Stimulated activated CD8-positive, alpha-beta memory T cell treated with anti-CD3 and anti-CD28 coated beads, Interleukin-7, amount 100 ng/mL, for 1 hour (primary cell): ENCODE measurements around the gene CD300A.
A peak's percentile ranks its signal among the peaks of the same experiment; 100 is the strongest.
"Not testable (repeated sequence)": the region's sequence is repeated elsewhere in the genome, so short reads cannot be mapped to it uniquely, and the experiment has no call there.

Experiments
- DNase-seq, 2 donors: peaks; one replicate each; pipeline ENCODE4 v3.0.0-alpha.2; 2020; ENCODE audit warnings: low read depth in 2 of 2

CD300A gene

GRCh38 chr17:74478420-74479100 is 12.1 kb downstream of the CD300A start:
- DNase-seq, result no peak

DNA sequence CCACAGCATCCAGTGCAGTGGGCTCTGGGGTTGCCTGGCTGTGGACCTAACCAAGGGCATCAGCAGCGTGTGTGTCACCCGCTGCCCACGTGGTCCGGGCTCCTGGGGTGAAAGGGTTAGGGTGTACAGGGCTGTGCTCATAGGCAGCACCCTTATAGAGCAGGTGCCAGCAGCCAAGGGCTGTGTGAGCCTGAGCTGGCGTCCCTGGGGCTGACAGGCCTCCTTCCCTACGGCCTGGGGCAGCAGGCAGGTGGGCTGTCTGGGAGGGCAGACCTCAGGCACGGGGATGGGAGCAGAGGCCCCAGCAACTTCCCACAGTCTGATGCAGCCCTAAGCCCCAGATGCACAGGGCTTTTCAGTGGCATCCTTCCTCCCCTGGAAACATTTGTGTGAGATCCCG is 13.9 kb downstream of the CD300A start:
- no peak for DNase-seq

GRCh38 chr17:74481621-74482020 is 15.2 kb downstream of the CD300A start:
- DNase-seq, result no peak

DNA sequence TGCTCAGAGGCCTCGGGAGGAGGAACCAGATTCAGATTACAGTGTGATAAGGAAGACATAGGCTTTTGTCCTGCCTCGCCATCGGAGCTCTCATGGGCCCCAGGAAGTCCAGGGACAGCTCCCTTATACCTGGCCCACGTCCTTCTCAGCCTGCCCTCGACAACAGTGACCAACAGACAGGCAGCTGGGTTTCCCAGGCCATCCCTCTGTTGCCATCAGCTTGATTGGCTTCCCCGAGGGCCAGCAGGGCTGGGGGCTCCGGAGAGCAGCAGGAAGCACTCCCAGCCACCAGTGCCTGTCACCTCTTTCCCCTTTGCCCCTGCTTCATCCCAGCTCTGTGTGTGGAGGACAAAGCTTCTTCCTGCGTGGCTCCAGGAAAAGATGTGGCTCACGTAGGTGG is 17.6 kb downstream of the CD300A start:
- no peak for DNase-seq

DNA sequence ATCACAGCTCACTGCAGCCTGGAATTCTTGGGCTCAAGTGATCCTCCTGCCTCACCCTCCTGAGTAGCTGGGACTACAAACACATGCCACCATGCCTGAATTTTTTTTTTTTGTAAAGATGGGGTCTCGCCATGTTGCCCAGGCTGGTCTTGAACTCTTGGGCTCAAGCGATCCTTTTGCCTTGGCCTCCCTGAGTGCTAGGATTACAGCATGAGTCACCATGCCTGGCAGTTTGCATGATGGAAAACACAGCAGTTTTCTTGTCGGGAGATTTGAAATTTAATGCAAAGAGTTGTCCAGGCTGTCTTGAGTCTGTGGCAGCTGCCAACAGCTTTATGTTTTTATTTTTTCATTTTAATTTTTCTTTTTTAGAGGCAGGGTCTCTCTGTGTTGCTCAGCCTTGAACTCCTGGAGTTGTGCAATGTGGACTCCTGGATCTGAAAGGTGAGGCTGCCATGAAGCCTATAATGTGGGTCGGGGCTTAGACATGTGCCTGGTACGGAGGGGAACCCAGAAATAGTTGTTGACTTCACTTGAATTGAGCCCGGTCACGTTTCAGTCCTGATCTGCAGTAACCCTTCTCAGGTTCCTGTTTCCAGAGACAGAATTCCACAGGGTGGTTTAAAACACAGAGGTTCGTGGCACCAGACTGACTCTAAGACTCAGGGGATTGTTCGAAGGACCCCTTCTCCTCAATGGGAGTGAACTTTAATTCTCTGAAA is 18.7 kb downstream of the CD300A start:
- DNase-seq, result no peak

DNA sequence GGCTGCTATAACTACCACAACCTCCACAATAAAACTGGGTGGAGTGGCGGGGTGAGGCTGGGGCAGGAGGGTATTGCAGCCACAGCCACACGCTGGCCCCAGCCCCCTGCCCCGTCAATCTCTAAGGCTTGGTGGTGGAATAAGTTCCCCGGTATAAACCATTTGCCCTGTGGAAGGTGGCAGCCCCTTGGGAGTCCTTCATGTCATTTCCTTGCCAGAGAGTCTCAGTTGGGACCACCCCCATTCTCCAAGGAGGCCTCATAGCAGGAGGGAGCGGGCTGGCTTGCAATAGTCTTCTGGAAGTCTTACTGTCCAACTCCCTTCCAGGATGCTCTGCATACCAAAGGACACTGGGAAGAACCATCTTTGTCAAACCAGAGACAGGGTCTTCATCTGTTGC is 19.4 kb downstream of the CD300A start:
- DNase-seq, result no peak

DNA sequence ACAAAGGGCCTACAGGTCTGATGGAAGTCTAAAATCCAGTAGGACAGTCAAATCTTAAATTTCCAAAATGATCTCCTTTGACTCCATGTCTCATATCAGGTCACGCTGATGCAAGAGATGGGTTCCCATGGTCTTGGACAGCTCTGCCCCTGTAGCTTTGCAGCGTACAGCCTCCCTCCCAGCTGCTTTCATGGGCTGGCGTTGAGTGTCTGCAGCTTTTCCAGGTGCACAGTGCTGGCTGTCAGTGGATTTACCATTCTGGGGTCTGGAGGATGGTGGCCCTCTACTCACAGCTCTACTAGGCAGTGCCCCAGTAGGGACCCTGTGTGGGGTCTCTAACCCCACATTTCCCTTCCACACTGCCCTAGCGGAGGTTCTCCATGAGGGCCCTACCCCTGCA is 21.8 kb downstream of the CD300A start:
- not testable (repeated sequence) for DNase-seq

DNA sequence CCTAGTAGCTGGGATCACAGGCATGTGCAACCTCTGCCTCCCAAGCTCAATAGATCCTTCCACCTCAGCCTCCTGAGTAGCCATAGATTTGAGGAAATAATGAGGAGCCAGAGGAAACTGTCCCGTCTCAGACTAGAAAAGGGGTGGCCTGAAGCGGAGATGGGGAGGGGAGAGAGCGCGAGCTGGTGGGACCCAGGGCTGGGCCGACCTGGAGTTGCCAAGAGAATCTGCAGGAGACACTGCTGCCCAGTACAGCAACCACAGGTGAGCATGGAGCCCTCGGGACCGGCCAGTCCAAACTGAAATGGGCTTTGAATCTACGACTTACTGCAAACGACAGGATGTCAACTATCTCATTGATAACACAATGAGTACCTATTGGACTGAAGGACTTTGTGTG is 24.3 kb downstream of the CD300A start:
- DNase-seq, result no peak

DNA sequence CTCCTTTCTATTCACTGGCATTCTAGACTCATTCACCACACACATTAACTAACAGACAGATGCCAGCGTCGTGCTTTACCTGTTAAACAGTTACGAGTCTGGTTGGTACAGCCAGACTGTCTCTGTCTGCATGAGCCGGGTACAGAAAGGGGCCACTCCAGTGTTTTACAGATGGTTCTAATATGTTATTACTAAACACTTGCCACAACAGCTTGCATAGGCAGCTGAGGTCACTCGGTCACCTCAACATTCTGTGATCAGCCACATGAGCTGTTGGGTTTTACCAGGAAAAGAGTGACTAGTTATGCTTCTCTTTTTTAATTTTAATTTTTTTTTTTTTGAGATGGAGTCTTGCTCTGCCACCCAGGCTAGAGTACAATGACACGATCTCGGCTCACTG is 25.2 kb downstream of the CD300A start:
- DNase-seq, result no peak

DNA sequence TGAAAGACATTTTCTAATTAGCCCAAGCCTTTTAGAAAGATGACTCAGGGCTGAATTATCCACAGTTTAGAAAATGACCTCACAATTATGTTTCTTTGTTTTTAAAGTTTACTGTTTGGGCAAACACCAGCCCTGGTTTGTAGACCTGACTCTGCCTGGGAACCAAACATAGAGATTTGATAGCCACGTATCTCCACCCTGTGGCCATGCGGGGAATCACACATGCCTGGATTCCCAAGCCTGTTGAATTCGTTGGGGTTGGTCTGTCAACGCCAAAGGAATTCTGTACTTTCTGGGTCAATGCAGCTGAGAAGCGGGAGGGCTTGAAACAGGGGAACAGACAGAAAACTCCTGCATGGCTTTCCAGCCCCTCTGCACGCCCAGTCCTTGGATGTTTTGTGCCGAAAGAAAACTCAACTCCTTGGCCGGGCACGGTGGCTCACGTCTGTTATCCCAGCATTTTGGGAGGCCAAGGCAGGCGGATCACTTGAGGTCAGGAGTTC is 26.9 kb downstream of the CD300A start:
- DNase-seq, result peak in 1 of 2 donors; percentile 55

GRCh38 chr17:74497471-74497870 is 31.0 kb downstream of the CD300A start:
- DNase-seq, result no peak

- no peak for DNase-seq
Measured at GRCh38 chr17:74499992-74500391, 33.6 kb downstream of the CD300A start.

- no peak for DNase-seq
Measured at GRCh38 chr17:74502861-74503260, 36.4 kb downstream of the CD300A start.

DNA sequence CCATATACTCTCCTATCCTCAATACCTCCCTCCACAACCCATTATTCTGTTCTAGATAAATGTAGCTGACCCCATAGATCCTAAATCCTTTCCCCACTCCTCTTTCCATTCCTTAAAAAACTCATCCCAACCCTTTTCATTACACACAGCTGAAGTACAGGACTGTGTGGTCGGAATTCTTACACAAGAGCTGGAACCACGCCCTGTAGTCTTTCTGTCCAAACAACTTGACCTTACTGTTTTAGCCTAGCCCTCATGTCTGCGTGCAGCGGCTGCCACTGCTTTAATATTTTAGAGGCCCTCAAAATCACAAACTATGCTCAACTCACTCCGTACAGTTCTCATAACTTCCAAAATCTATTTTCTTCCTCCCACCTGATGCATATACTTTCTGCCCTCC is 37.5 kb downstream of the CD300A start:
- DNase-seq, result not testable (repeated sequence)

GRCh38 chr17:74508156-74508555 is 41.7 kb downstream of the CD300A start:
- no peak for DNase-seq

- no peak for DNase-seq
Measured at GRCh38 chr17:74512036-74512435, 45.6 kb downstream of the CD300A start.

- no peak for DNase-seq
Measured at GRCh38 chr17:74512624-74513091, 46.2 kb downstream of the CD300A start.

DNA sequence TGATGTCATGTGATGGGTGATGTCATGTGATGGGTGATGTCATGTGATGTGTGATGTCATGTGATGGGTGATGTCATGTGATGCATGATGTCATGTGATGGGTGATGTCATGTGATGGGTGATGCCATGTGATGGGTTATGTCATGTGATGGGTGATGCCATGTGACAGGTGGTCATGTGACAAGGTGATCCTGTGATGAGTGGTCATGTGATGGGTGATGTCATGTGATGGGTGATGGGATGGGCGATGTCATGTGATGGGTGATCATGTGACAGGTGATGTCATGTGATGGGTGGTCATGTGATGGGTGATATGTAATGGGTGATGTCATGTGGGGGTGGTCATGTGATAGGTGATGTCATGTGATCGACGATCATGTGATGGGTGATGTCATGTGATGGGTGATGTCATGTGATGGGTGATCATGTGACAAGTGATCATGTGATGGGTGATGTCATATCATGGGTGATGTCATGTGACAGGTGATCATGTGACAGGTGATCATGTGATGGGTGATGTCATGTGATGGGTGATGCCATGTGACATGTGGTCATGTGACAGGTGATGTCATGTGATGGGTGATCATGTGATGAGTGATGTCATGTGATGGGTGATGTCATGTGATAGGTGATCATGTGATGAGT is 47.7 kb downstream of the CD300A start:
- DNase-seq, result peak in 1 of 2 donors; percentile 19

DNA sequence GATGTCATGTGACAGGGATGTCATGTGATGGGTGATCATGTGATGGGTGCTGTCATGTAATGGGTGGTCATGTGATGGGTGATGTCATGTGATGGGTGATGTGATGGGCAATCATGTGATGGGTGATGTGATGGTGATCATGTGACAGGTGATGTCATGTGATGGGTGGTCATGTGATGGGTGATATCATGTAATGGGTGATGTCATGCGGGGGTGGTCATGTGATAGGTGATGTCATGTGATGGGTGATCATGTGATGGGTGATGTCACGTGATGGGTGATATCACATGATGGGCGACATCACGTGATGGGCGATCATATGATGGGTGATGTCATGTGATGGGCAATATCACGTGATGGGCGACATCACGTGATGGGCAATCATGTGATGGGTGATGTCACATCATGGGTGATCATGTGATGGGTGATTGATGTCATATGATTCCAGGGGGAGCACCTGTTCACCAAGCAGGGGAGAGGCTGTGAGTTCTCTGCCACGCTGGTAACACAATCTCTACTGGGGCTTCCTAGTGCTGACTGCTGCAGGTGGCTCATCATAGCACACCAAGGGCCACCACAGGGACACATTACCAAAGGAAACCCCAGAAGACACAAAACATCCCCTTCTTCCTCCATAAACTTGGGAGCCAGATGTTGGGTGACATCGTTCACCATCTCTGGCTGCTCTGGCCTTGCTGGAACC is 48.3 kb downstream of the CD300A start:
- DNase-seq, result peak in 1 of 2 donors; percentile 5

DNA sequence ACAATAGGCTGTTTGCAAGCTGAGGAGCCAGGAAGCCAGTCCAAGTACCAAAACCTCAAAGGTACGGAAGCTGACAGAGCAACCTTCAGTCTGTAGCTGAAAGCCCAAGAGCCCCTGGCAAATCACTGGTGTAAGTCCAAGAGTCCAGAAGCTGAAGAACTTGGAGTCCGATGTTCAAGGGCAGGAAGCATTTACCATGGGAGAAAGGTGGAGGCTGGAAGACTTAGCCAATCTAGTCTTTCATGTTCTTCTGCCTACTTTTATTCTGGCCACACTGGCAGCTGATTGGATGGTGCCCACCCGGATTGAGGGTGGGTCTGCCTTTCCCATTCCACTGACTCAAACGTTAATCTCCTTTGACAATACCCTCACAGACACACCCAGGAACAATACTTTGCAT is 49.5 kb downstream of the CD300A start:
- DNase-seq, result no peak

DNA sequence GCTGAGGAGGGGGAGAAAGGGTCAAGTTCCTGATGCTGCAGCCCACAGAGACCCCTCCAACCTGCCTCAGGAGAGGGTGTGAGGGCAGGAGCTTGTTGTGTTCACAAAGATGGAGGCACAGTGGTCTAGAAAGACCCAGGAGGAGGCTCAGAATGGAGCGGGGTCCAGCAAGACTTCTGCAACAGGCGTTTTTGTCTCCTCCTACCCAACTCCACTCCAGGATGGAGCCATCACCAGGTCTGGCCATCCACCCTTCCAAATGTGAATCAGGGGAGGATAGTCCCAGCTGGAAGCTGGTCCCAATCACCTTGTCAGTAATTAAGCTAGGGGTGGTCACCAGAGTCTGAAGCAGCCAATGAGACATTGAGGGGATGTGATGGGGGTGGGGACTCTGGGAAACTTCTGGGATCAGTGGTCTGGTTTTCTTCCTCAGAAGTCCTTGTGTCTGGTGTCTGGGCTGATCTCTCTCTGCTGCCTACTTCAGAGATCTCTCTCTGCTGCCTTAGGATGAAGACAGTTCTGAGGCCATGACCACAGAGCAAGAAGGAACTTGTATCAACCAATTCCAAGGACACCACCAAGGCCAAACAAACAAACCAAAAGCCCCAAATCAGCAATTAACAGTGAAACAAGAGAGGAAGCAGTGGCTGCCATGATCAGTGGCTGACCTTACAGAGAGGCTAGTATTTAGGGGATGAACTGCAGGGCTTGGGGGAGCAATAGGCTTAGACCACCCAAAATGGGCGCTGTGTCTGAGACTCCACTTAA is 50.3 kb downstream of the CD300A start:
- DNase-seq, result no peak
